Activated CD4-positive, alpha-beta T cell treated with anti-CD3 and anti-CD28 coated beads, Interleukin-2, Interleukin-4, amounts not matched to agents 100 ng/mL and 50 ng/mL, durations not matched to agents 16 hours and 8 hours (primary cell): ENCODE measurements around the gene MUC5AC.
"Not testable (repeated sequence)": the region's sequence is repeated elsewhere in the genome, so short reads cannot be mapped to it uniquely, and the experiment has no call there.

ENCODE experiments used
- DNase-seq: peaks from one replicate; pipeline ENCODE4 v3.0.0-alpha.2; 2020; ENCODE audit warnings: low spot score

The MUC5AC gene

DNA sequence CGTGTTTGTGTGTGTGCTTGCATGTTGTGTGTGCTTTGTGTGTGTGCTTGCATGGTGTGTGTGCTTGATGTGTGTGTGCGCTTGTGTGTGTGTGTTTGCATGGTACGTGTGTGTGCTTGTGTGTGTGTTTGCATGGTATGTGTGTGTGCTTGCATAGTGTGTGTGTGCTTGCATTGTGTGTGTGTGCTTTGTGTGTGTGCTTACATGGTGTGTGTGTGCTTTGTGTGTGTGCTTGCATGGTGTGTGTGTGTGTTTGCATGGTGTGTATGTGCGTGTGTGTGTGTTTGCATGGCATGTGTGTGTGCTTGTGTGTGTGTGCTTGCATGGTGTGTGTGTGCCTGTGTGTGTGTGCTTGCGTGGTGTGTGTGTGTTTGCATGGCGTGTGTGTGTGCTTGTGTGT, 10.0 kb upstream of the MUC5AC start:
- no peak for DNase-seq

DNA sequence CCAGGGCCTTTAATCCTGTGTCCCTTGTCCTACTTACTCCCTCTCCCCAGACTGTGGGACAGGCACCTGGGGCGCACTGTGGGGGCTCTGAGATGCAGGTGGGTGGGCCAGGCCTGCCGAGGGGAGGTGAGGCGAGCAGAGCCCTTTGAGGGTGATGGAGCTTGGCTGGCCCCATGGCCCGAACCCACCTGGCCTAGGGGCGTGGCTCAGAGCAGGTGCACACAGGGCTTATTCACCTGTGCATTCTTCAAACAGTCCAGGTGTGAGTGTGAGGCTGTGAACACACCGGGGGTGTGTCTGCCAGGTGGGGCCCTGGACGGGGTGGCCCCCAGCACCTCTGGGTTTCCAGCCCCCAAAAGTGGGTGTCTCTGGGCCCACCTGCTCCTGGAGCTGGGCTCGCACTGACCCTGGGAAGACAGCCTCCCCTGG, 9.0 kb upstream of the MUC5AC start:
- DNase-seq = no peak

DNA sequence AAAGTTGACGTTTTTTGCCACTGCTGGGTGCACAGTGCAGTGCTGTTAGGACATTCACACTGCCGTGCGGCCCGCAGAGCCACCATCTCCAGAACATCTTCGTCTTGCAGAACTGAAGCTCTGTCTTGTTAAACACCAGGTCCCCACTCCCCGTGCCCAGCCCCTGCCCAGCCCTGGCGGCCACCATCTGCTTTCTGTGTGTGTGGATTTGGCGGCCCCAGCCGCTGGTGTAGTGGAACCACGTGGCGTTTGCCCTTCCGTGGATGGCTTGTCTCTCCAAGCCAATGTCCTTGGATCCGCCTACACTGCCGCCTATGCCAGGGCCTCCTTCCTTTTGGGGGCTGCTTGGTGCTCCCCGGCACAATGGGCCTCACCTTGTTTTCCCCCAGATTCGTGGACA, 8.2 kb upstream of the MUC5AC start:
- DNase-seq = no peak

DNA sequence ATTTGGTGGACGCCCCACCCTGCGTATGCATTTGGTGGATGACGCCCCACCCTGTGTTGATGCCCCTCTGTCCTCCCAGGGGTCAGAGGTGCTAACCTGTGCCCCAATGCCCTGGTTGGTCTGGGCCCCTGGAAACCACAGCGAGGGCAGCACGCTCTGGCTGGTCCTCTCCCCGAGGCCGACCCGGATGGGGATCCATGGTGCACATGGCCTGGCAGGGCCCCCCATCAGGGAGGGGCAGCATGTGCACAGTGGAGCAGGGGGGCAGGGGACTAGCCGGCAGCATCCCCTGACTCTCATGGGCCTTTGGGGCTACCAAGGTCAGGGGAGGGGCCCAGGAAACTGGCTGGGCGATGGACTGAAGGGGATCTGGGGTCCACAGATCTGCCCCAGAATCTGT, 7.6 kb upstream of the MUC5AC start:
- no peak for DNase-seq

GRCh38 chr11:1150769-1151365, 6.9 kb upstream of the MUC5AC start:
- no peak for DNase-seq

DNA sequence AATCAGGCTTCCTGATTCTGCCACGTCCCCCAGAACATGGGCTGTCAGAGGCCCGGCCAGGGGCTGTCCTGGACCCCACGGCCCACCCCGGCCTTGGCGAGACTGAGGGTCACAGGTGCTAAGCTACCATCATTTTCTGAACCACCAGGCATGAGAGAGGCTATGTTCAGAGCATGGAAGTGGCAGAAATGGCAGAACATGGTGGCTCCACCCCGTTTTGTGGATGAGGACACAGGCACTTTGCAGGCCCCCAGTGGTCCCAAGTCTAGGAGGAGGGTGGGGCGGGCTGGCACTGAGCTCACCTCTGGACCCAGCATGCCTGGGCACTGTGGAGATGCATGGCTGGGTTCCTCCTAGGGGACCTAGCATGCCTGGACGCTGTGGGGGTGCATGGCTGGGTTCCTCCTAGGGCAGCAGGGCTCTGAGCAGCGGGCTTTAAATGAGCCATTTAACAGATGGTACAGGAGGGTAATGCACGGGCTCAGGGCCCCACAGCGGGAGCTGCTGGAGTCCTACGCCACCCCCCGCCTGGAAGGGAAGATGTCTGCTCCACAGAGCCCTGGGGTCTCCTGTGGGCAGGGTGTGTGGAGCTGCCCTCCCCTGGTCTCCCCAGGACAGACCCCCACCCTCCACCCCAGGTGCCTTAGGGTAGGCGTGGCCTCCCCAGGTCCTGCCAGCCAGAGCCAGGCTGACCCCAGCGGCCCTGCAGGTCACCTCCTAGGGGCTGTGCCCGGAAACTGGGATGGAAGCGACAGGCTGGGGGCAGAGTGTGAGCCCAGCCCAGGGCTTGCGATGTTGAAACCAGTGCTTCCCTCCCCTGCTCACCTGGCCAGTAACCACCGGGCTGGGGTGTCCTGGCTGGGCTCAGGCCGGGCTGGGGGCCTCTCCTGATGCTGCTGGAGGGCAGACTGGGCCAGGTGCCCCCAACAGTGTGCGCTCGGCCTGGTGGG, 6.1 kb upstream of the MUC5AC start:
- DNase-seq = no peak

GRCh38 chr11:1152316-1153104, 5.2 kb upstream of the MUC5AC start:
- DNase-seq = peak; percentile 25

- no peak for DNase-seq
These were observed 4.4 kb upstream of the MUC5AC start for GRCh38 chr11:1153105-1153950.

- no peak for DNase-seq
These were observed 3.7 kb upstream of the MUC5AC start for GRCh38 chr11:1153951-1154493.

DNA sequence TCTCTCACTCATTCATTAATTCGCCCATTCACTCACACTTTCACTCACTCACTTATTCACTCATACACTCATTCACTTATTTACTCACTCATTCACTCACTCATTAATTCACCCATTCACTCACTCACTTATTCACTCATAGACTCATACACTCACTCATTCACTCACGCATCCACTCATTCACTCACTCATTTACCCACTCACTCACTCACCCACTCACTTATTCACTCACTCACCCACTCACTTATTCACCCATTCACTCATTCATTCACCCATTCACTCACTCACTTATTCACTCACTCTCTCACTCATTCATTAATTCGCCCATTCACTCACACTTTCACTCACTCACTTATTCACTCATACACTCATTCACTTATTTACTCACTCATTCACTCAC, 3.1 kb upstream of the MUC5AC start:
- DNase-seq = not testable (repeated sequence)

DNA sequence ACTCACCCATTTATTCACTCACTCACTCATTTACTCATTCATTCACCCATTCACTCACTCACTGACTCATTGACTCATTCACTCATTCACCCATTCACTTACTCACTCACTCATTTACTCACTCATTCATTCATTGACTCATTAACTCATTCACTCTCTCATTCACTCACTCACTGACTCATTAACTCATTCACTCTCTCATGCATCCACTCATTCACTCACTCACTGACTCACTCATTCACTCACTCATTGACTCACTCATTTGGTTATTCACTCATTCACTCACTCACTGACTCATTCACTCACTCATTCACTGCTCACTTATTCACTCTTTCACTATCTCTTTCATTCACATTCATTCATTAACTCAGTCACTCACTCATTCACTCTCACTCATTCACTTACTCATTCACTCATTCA, 2.5 kb upstream of the MUC5AC start:
- no peak for DNase-seq

DNA sequence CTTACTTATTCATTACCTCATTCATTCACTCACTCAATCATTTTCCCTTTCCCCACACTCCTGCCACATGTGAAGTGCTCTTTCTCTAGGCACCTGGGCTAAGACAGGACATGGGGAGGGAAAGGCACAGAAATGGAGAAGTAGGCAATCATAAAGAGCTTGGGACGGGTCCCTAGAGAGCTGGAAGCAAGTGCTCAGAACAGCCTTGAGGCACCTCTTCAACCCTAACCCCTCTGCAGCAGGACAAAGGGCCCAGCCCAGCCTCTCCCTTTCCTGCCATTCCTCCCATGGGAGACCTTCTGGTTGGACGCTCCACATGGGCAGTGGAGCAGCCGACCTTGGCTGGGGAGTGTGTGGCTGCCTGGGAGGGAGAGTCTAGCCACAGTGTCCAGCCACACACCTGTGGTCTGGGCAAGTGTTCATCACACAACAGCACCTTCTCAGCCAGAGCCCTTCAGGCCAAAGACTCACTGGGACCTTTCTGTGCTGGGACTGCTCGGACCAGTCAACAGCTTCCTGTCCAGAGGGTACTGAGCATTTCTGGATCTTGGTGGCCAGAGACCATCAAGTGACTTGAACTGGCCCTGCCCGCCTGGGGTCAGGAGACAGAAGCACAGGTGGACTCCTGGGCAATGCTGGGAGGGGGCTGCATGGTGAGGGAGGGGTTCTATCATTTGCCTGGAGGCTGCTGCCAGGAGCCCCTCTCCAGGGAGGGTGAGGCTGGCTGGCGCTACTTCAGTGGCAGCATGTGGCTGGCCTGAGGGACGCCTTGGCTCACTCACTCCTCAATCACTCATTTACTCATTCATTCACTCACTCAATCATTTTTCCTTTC, 1.0 kb upstream of the MUC5AC start:
- DNase-seq = no peak

DNA sequence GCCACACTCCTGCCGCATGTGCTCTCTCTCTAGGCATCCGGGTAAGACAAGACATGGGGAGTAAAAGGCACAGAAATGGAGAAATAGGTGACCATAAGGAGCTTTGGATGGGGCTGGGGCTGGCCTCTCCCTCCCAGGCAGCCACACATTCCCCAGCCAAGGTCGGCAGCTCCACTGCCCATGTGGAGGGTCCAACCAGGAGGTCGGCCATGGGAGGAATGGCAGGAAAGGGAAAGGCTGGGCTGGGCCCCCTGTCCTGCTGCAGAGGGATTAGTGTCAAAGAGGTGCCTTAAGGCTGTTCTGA, 460 bp upstream of the MUC5AC start:
- DNase-seq = no peak

- DNase-seq = no peak
These were observed 1.1 kb downstream of the MUC5AC start for GRCh38 chr11:1158681-1159487.

DNA sequence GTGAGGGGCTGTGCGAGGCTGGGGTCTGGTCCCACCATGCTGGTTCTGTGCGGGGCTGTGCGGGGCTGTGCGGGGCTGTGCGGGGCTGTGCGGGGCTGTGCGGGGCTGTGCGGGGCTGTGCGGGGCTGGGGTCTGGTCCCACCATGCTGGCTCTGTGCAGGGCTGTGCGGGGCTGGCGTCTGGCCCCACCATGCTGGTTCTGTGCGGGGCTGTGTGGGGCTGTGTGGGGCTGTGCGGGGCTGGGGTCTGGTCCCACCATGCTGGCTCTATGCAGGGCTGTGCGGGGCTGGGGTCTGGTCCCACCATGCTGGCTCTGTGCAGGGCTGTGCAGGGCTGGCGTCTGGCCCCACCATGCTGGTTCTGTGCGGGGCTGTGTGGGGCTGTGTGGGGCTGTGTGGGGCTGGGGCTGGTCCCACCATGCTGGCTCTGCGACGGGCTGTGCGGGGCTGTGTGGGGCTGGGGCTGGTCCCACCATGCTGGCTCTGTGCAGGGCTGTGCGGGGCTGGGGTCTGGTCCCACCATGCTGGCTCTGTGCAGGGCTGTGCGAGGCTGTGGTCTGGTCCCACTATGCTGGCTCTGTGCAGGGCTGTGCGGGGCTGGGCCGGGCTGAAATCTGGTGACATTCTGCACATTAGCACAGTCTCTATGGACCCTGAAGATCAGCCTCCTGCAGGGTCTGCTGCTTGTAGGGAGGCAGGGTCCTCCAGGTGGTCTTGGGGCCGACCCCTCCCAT, 1.9 kb downstream of the MUC5AC start:
- DNase-seq = not testable (repeated sequence)

GRCh38 chr11:1160231-1161101, 2.7 kb downstream of the MUC5AC start:
- no peak for DNase-seq

- no peak for DNase-seq
These were observed 3.8 kb downstream of the MUC5AC start for GRCh38 chr11:1161410-1162137.

DNA sequence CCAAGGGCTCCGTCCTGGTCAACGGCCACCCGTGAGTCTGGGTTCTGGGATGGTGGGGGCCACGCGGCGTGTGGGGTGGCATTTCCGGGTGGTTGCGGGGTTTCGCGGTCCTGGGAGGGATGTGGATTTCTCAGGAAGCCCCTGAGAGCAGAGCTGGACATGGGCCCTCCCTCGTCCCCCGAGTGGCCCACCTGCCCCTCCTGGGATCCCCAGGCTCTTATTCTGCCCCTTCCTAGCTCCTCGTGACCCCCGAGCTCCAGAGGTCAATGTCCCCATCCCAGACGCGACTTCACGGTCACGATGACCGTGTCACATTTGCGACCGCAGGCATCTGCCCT, 4.4 kb downstream of the MUC5AC start:
- no peak for DNase-seq
